GM10847 (cell line): ENCODE data around the gene LSP1.

ENCODE experiments used
- POLR2A ChIP-seq: IDR thresholded peaks from 2 replicates; pipeline ENCODE4 v1.6.1; 2011; ENCODE audit not compliant: insufficient read length; ENCODE audit errors: extremely low read depth

The LSP1 gene

GRCh38 chr11:1916986-1917522 lies 64.2 kb downstream of the LSP1 start:
- TF ChIP-seq POLR2A, result no peak

- no peak for TF ChIP-seq POLR2A
These were observed 64.9 kb downstream of the LSP1 start for GRCh38 chr11:1917523-1918435.

- no peak for TF ChIP-seq POLR2A
These were observed 65.8 kb downstream of the LSP1 start for GRCh38 chr11:1918436-1919315.

GRCh38 chr11:1919391-1920127 lies 66.7 kb downstream of the LSP1 start, which contains the start of gene TNNT3:
TSS of gene TNNT3 (plus strand) at chr11:1919703. CDS start at chr11:1922875, 3,172 bp downstream.
- no peak for TF ChIP-seq POLR2A

DNA sequence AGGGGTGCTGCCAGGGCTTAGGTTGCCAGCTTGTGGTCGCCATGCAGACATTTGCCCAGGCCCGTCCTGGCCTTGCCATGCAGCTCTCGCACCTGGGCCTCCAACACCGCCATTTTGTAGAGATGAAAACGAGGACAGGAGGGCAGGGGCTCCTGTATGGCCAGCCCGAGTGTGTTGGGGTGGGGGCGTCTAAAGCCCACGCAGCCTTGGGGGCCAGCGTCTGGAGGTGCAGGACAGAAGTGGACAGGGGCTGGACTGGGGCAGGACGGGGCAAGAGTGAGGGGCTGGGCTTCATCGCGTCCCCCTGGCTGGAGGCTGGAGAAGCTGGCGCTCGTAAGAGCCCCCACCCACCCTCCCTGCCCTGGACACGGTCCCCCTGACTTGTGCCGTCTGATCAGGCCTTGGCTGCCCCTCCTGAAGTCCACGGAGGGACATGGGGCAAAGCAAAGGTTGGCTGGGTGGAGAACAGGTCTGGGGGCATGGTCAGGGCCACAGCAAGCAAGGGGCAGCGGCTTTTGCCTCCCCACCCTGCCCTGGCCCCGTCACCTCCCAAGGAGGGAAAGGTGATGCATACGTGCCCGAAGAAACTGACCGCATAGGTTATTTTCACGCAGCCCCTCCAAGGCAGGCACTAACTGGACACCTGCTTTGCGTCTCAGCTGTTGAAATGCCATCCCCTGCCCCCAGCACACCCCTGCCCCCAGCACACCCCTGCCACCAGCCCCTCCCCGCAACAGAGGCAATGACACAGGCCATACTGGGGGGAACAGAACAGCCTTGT lies 67.4 kb downstream of the LSP1 start:
- TF ChIP-seq POLR2A, result no peak

DNA sequence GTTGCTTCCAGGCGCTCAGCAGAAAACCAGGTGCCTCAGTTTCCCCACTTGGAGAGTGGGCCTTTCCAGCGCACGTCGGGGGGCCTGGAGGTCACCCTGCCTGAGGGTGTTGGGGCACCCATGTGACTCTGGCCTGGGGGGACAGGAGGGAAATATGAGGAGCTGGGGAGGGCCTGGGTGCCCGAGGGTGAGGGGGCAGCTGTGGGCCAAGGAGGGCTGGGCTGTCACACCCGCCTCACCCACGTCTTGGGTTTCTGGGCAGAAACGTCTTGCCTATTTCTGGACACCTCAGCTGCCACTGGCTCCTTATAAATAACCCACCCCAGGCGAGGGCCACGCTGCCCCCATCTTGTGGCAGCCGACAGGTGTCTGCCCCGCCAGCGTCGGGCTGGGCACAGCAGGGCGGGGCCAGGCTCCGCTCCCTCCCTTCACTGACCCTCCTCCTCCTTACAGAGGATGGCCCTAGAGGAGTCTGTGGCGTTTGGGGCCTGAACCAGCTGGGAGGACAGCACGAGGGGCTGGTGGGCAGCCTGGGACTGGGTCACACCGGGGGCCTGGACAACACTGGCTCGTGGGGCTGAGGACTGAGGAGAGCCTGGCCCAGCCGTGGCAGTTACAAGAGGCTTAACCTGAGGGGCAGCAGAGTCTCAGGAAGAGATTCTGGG lies 68.2 kb downstream of the LSP1 start:
- no peak for TF ChIP-seq POLR2A

- TF ChIP-seq POLR2A, result no peak
These were observed 68.8 kb downstream of the LSP1 start for GRCh38 chr11:1921574-1922141.

DNA sequence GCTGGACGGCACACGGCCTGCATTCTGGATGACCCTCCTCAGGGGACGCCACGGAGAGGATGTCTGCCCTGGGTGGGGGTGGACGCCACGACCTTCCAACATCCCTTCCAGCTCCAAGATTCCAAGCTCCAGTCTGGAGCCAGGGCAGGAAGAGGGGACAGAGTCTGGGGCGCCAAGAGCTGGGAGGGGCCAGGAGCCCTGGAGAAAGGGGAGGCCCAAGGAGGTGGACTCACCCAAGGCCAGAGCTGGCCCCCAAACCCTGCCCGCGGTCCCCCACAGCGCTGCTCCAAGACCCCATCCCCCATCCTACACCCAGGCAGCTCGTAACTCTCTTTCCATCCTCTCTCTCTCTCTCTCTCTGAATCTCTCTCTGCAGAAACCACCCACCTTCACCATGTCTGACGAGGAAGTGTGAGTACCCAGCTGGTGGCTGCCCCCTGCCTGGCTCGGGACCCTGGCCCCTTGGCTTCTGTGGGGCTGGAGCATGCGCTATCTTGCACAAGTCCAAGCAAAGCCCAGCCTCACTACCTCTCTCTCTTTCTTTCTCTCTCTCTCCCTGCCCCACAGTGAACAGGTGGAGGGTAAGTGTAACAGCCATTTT lies 69.7 kb downstream of the LSP1 start:
- no peak for TF ChIP-seq POLR2A

GRCh38 chr11:1923201-1923956 lies 70.5 kb downstream of the LSP1 start:
- no peak for TF ChIP-seq POLR2A

- TF ChIP-seq POLR2A, result no peak
These were observed 71.3 kb downstream of the LSP1 start for GRCh38 chr11:1924181-1924580.

DNA sequence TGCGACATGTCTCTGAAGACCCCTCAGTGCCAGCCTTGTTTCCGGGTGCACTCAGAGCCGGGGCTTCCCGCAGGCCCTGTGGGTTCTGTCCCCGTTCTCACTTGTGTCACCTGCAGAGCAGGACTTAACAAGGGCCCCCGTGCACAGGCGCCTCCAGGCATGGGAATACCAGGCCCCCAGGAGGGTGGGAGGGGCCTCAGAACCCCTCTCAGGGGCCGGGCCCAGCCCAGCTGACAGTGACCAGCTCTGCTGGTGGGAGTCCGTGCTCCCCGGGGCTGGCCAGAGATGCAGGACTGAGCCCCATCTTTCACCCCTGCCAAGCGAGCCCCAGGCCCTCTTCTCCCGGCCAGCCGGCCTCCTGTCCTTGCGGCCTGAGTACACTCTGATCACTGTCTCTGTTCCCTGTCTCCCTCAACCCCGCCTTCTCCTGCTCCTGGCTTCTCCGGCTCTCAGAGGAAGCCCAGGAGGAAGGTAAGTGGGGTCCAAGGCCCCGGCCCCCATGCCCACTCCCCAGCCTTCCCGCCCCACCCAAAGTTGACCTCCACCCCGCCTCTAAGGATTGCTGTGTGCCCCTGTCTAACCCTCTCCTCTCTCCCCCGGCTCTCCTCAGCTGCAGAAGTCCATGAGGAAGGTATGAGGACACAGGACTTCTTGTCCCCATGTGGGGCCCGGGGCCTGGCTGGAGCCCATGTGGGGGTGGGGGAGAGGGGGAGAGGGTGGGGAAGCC lies 71.9 kb downstream of the LSP1 start:
- no peak for TF ChIP-seq POLR2A

GRCh38 chr11:1925373-1926155 lies 72.7 kb downstream of the LSP1 start:
- TF ChIP-seq POLR2A, result no peak
